H1 (cell line): ENCODE measurements around the gene TAPT1. TPM values are rescaled to one million over a fixed set of nuclear protein-coding genes. Genes with fewer than 3 reads are reported as not detected.

Experiments used
- CTCF ChIA-PET: fragments of 300-600 bp; sonication (Branson Sonifier 250); formaldehyde crosslinking; loops from one replicate; lab custom pipeline; 2021; ENCODE audit not compliant: partially characterized antibody; lab: Charles Lee
- POLR2A ChIA-PET: fragments of 300-600 bp; sonication (Branson Sonifier 250); formaldehyde crosslinking; loops from one replicate; lab custom pipeline; 2021; ENCODE audit warnings: inconsistent platforms; ENCODE audit not compliant: partially characterized antibody; lab: Charles Lee
- DNase-seq, 2 experiments: peaks; one replicate each; pipeline versions ENCODE4 v3.0.0 to v3.0.0-alpha.2; 2010 to 2022; ENCODE audit warnings: low spot score in 2 of 2, low read depth in 1 of 2, mixed read lengths in 1 of 2
- FAIRE-seq: peaks from 2 replicates; lab custom pipeline; 2011; peaks lifted over from hg19 to GRCh38; lab: Jason Lieb, UNC
- H2AFZ ChIP-seq: 2 replicates; pipeline ENCODE4 v1.8.1; 2012; ENCODE audit warnings: low read length, inconsistent platforms
- H2AK5ac ChIP-seq: 2 replicates; pipeline ENCODE4 v1.6.1; 2013; ENCODE audit warnings: low read depth, low read length
- H2BK120ac ChIP-seq: replicated peaks from 2 replicates; pipeline ENCODE3; 2013; ENCODE audit warnings: low read depth, low read length, inconsistent platforms
- H2BK12ac ChIP-seq: 2 replicates; pipeline ENCODE4 v1.6.1; 2013; ENCODE audit warnings: low read depth, low read length
- H2BK15ac ChIP-seq: 2 replicates; pipeline ENCODE4 v1.6.1; 2013; ENCODE audit warnings: low read length
- H2BK20ac ChIP-seq: 2 replicates; pipeline ENCODE4 v1.6.1; 2013; ENCODE audit warnings: low read length
- H2BK5ac ChIP-seq: 2 replicates; pipeline ENCODE4 v1.6.1; 2013; ENCODE audit warnings: low read depth, low read length
- H3K14ac ChIP-seq: 2 replicates; pipeline ENCODE4 v1.6.1; 2013; ENCODE audit warnings: inconsistent platforms; ENCODE audit not compliant: insufficient read length
- H3K18ac ChIP-seq: 2 replicates; pipeline ENCODE4 v1.6.1; 2013; ENCODE audit warnings: low read length; ENCODE audit errors: extremely low read depth
- H3K23ac ChIP-seq: 2 replicates; pipeline ENCODE4 v1.6.1; 2013; ENCODE audit warnings: inconsistent platforms; ENCODE audit not compliant: insufficient read length
- H3K23me2 ChIP-seq: 2 replicates; pipeline ENCODE4 v1.6.1; 2013; ENCODE audit warnings: low read depth, low read length
- H3K27ac ChIP-seq: 2 replicates; pipeline ENCODE4 v1.6.1; 2011; ENCODE audit warnings: low read depth, low read length, inconsistent platforms
- H3K27me3 ChIP-seq, 4 experiments: replicated peaks in 1 of 4; 1 replicate in 1 of 4; 2 replicates in 3 of 4; pipeline versions ENCODE4 v1.6.1 to v1.8.1; 2011 to 2013; ENCODE audit warnings: low read length in 3 of 4, mild to moderate bottlenecking in 3 of 4, inconsistent platforms in 2 of 4, mixed read lengths in 2 of 4, moderate library complexity in 1 of 4; ENCODE audit not compliant: control insufficient read depth in 3 of 4, insufficient read depth in 3 of 4; ENCODE audit errors: extremely low read depth in 1 of 4
- H3K36me3 ChIP-seq, 4 experiments: 2 replicates each; pipeline versions ENCODE4 v1.6.1 to v1.8.1; 2011 to 2013; ENCODE audit warnings: mild to moderate bottlenecking in 4 of 4, low read length in 3 of 4, moderate library complexity in 2 of 4, control low read depth in 1 of 4, inconsistent platforms in 1 of 4; ENCODE audit not compliant: insufficient read depth in 4 of 4, control insufficient read depth in 2 of 4
- H3K4ac ChIP-seq: replicated peaks from 2 replicates; pipeline ENCODE3; 2013; ENCODE audit warnings: low read length, low read depth, mixed read lengths, inconsistent platforms; ENCODE audit not compliant: insufficient read length
- H3K4me1 ChIP-seq, 4 experiments: replicated peaks in 1 of 4; 1 replicate in 1 of 4; 2 replicates in 3 of 4; pipeline versions ENCODE4 v1.6.1 to v1.8.1; 2011 to 2013; ENCODE audit warnings: low read length in 3 of 4, inconsistent platforms in 2 of 4, mixed read lengths in 1 of 4; ENCODE audit not compliant: insufficient read depth in 4 of 4, control insufficient read depth in 3 of 4
- H3K4me2 ChIP-seq, 2 experiments: 2 replicates each; pipeline versions ENCODE4 v1.6.1 to v1.8.1; 2011 to 2013; ENCODE audit warnings: low read depth in 2 of 2, low read length in 2 of 2, control low read depth in 1 of 2, inconsistent platforms in 1 of 2, mild to moderate bottlenecking in 1 of 2; ENCODE audit not compliant: insufficient read depth in 1 of 2
- H3K4me3 ChIP-seq, 4 experiments: fragments of 200-600, 300-600 bp in 1 of 4; sonication (generic), shearing (Covaris generic), sonication (Bioruptor Twin) in 1 of 4; 2 replicates each; pipeline versions ENCODE4 v1.5.1 to v1.8.1; 2011 to 2016; ENCODE audit warnings: low read length in 4 of 4, low read depth in 3 of 4, control low read depth in 2 of 4, inconsistent platforms in 2 of 4, mild to moderate bottlenecking in 2 of 4, mixed read lengths in 1 of 4, moderate library complexity in 1 of 4; ENCODE audit not compliant: insufficient read depth in 2 of 4; ENCODE audit errors: extremely low read depth in 1 of 4
- H3K56ac ChIP-seq: replicated peaks from 2 replicates; pipeline ENCODE3; 2013; ENCODE audit warnings: low read depth, mild to moderate bottlenecking, mixed read lengths, low read length, inconsistent platforms; ENCODE audit not compliant: insufficient read length
- H3K79me1 ChIP-seq: 2 replicates; pipeline ENCODE4 v1.6.1; 2013; ENCODE audit warnings: low read depth, low read length, control low read depth
- H3K79me2 ChIP-seq, 2 experiments: 2 replicates each; pipeline versions ENCODE4 v1.6.1 to v1.8.1; 2012 to 2013; ENCODE audit warnings: low read length in 2 of 2, mild to moderate bottlenecking in 2 of 2, inconsistent platforms in 1 of 2; ENCODE audit not compliant: insufficient read depth in 2 of 2, control insufficient read depth in 1 of 2
- H3K9ac ChIP-seq, 4 experiments: replicated peaks in 1 of 4; 1 replicate in 1 of 4; 2 replicates in 3 of 4; pipeline versions ENCODE4 v1.6.1 to v1.8.1; 2011 to 2013; ENCODE audit warnings: low read depth in 3 of 4, low read length in 3 of 4, control low read depth in 2 of 4, mild to moderate bottlenecking in 2 of 4, moderate library complexity in 2 of 4, inconsistent platforms in 1 of 4; ENCODE audit errors: extremely low read depth in 1 of 4
- H3K9me3 ChIP-seq, 2 experiments: 2 replicates each; pipeline versions ENCODE4 v1.6.1 to v1.8.1; 2012 to 2013; ENCODE audit warnings: mild to moderate bottlenecking in 2 of 2, moderate library complexity in 2 of 2, control low read depth in 1 of 2, inconsistent platforms in 1 of 2, low read depth in 1 of 2, low read length in 1 of 2, mixed read lengths in 1 of 2; ENCODE audit not compliant: insufficient read depth in 2 of 2
- H4K20me1 ChIP-seq, 2 experiments: replicated peaks in 1 of 2; 2 replicates each; pipeline versions ENCODE3 to v1.8.1; 2011 to 2013; ENCODE audit warnings: inconsistent platforms in 2 of 2, low read length in 2 of 2, mild to moderate bottlenecking in 1 of 2; ENCODE audit not compliant: insufficient read depth in 2 of 2, control insufficient read depth in 1 of 2
- H4K5ac ChIP-seq: 2 replicates; pipeline ENCODE4 v1.6.1; 2013; ENCODE audit warnings: low read length, low read depth, mixed read lengths, inconsistent platforms; ENCODE audit not compliant: insufficient read length
- H4K8ac ChIP-seq: 2 replicates; pipeline ENCODE4 v1.8.0; 2013; ENCODE audit warnings: mild to moderate bottlenecking, moderate library complexity, low read length, inconsistent platforms; ENCODE audit not compliant: insufficient read depth; ENCODE audit errors: extremely low read depth
- H4K91ac ChIP-seq: replicated peaks from 2 replicates; pipeline ENCODE3; 2013; ENCODE audit warnings: low read length, mixed read lengths, inconsistent platforms; ENCODE audit not compliant: insufficient read length
- CREB1 ChIP-seq: IDR thresholded peaks from 2 replicates; pipeline ENCODE4 v1.6.1; 2012; ENCODE audit warnings: inconsistent platforms
- FOSL1 ChIP-seq: IDR thresholded peaks from 2 replicates; pipeline ENCODE4 v1.6.1; 2011; ENCODE audit warnings: mild to moderate bottlenecking, low read depth, low read length, moderate library complexity; ENCODE audit not compliant: insufficient read depth
- GABPA ChIP-seq: IDR thresholded peaks from 2 replicates; pipeline ENCODE4 v1.6.1; 2011; ENCODE audit warnings: mild to moderate bottlenecking, low read length, moderate library complexity, borderline replicate concordance; ENCODE audit not compliant: insufficient read depth
- HDAC2 ChIP-seq, 2 experiments: fragments of 300-600 bp in 1 of 2; sonication (generic) in 1 of 2; IDR thresholded peaks; 2 replicates each; pipeline ENCODE4 v1.6.1; 2011 to 2012; ENCODE audit warnings: low read depth in 2 of 2, low read length in 2 of 2, mild to moderate bottlenecking in 2 of 2, moderate library complexity in 2 of 2, borderline replicate concordance in 1 of 2, inconsistent platforms in 1 of 2
- JUN ChIP-seq: IDR thresholded peaks from 2 replicates; pipeline ENCODE4 v1.6.1; 2011; ENCODE audit warnings: low read depth, mild to moderate bottlenecking, improper control_type of control experiment, low read length
- KDM5A ChIP-seq: fragments of 200-600 bp; IDR thresholded peaks from 2 replicates; pipeline ENCODE4 v1.7.1; 2012; ENCODE audit warnings: mild to moderate bottlenecking, low read length, inconsistent platforms, mixed read lengths
- NRF1 ChIP-seq: IDR thresholded peaks from 2 replicates; pipeline ENCODE4 v1.6.1; 2011; ENCODE audit warnings: mild to moderate bottlenecking, low read depth, low read length, improper control_type of control experiment
- POLR2A ChIP-seq, 2 experiments: IDR thresholded peaks; 1 replicate in 1 of 2; 2 replicates in 1 of 2; pipeline ENCODE4 v1.6.1; 2011; ENCODE audit warnings: low read depth in 2 of 2, low read length in 2 of 2, mild to moderate bottlenecking in 2 of 2; ENCODE audit errors: control extremely low read depth in 1 of 2
- RFX5 ChIP-seq: IDR thresholded peaks from 2 replicates; pipeline ENCODE4 v1.6.1; 2011; ENCODE audit warnings: low read depth, low read length, improper control_type of control experiment, borderline replicate concordance
- RNF2 ChIP-seq: fragments of 200-900, 300-1000 bp; sonication (generic); IDR thresholded peaks from 2 replicates; pipeline ENCODE4 v1.7.1; 2016; ENCODE audit warnings: borderline replicate concordance, low read depth, mild to moderate bottlenecking, antibody characterized with exemption, low read length; ENCODE audit not compliant: poor library complexity, severe bottlenecking; ENCODE audit errors: missing control alignments
- SP2 ChIP-seq: IDR thresholded peaks from 2 replicates; pipeline ENCODE4 v1.6.1; 2012; ENCODE audit warnings: mild to moderate bottlenecking, low read length, inconsistent platforms
- WGBS, 2 experiments: shearing (Covaris generic) in 1 of 2; methylation state at CpG; one replicate each; pipeline versions ENCODE4 v1.1.6 to v1.1.7; 2013 to 2015; ENCODE audit warnings: low lambda C conversion rate in 2 of 2, mixed read lengths in 2 of 2, inconsistent platforms in 1 of 2, low coverage in 1 of 2, missing lambda C conversion rate in 1 of 2; ENCODE audit not compliant: insufficient replicate concordance in 2 of 2, insufficient coverage in 1 of 2, insufficient read length in 1 of 2; ENCODE audit errors: extremely low coverage in 1 of 2, missing lambda C conversion rate in 1 of 2; 5-methylcytosine and 5-hydroxymethylcytosine counted together
- polyA plus RNA-seq, 7 experiments: library from polyadenylated mRNA; depleted of rRNA in 3 of 7; stranded (reverse) in 5 of 7; unstranded in 2 of 7; fragments of >200 nt in 5 of 7; fragments of 200-250 nt in 2 of 7; gene quantifications; 1 replicate in 5 of 7; 2 replicates in 1 of 7; 4 replicates in 1 of 7; pipeline versions ENCODE4 v1.2.1 to v1.2.3, GENCODE V29; 2011 to 2013; ENCODE audit warnings: missing spikeins in 2 of 7, mixed read lengths in 2 of 7
- total RNA-seq: library from RNA; stranded (reverse); fragmentation: NEBNext Ultra II Directional; extraction: Animal tissue kit (Norgen Biotek cat#: 25700); gene quantifications from 2 replicates; pipeline ENCODE4 v1.2.1, GENCODE V29; 2021

The TAPT1 gene
- total and polyA plus RNA-seq, 2 of the 8 experiments (the other 6 are each of a cell fraction or from before 2014, with no cell fraction given): 4.2 to 15.3 TPM

- Histone ChIP-seq H3K36me3 (no peaks in the 10 kb centered on the region), H3K27me3 (no peaks in the 10 kb centered on the region), H4K8ac (no peak overlapping the region), H3K27ac (no peak overlapping the region), H3K9ac (no peak overlapping the region), H3K79me2 (no peaks in the 10 kb centered on the region), H4K91ac (no peak overlapping the region), H3K79me1 (no peaks in the 10 kb centered on the region), H3K23me2 (no peaks in the 10 kb centered on the region), H3K4me3 (no peak overlapping the region), H2BK15ac (no peak overlapping the region), H3K4me2 (no peak overlapping the region), H2BK5ac (no peak overlapping the region), H2BK20ac (no peak overlapping the region), H2AFZ (no peak overlapping the region), H3K56ac (no peak overlapping the region), H3K4ac (no peak overlapping the region), H2BK12ac (no peak overlapping the region), H2AK5ac (no peak overlapping the region), H3K14ac (no peak overlapping the region), H3K18ac (no peak overlapping the region), H3K23ac (no peak overlapping the region), H3K4me1 (no peaks in the 10 kb centered on the region; a peak in 3 of 7 replicates), H4K20me1 (no peaks in the 10 kb centered on the region), H2BK120ac (no peak overlapping the region), H3K9me3 (no peaks in the 10 kb centered on the region), H4K5ac (no peak overlapping the region)
- ChIA-PET POLR2A (interaction anchor here (1.9 kb wide), 1 partner anchor 73 kb away, joined by 6 read pairs; no protein-coding TSS in a partner anchor), CTCF (interaction anchor here (1.0 to 1.5 kb wide), 3 partner anchors 22 to 38 kb away, joined by 3 to 4 read pairs (median 3); no protein-coding TSS in a partner anchor)
- FAIRE-seq (no peak), DNase-seq (no peak)
- 81% methylated on average over 9 of the region's 9 CpGs; no CpG with 5 or more reads in 1 of the 2 experiments for WGBS, 2 experiments
- no peak for TF ChIP-seq CREB1
- TF ChIP-seq GABPA: no peak
- TF ChIP-seq POLR2A (IDR thresholded peaks at IDR 0.05; ENCODE audit: control extremely low read depth in 1 of 2, low read depth in 2 of 2, low read length in 2 of 2): no peak
- TF ChIP-seq RFX5: no peak
- no peak for TF ChIP-seq FOSL1
- no peak for TF ChIP-seq KDM5A
- TF ChIP-seq SP2: no peak
- TF ChIP-seq JUN: no peak
- no peak for TF ChIP-seq HDAC2 (IDR thresholded peaks at IDR 0.05; ENCODE audit: borderline replicate concordance in 1 of 2, low read depth in 2 of 2, low read length in 2 of 2)
- no peak for TF ChIP-seq RNF2
- TF ChIP-seq NRF1: no peak
Observed at GRCh38 chr4:16155528-16156169, 70.6 kb downstream of the TAPT1 start.
